GM23338 (cell line): ENCODE measurements around the gene EYS. TPM values are rescaled to one million over a fixed set of nuclear protein-coding genes. Genes with fewer than 3 reads are reported as not detected.

Experiments
- ATAC-seq: fragments of 200-7000 bp; cut with Tn5 transposase; 3 replicates; pipeline ENCODE4 v1.9.1; 2020
- DNase-seq: peaks from one replicate; pipeline ENCODE4 v3.0.0-alpha.2; 2015; ENCODE audit warnings: low spot score
- H2AFZ ChIP-seq: fragments of 200-600 bp; sonication (generic); 2 replicates; pipeline ENCODE4 v1.8.0; 2016; ENCODE audit warnings: antibody characterized with exemption, mild to moderate bottlenecking, moderate library complexity
- H3F3A ChIP-seq: fragments of 200-600 bp; sonication (generic); replicated peaks from 2 replicates; pipeline ENCODE4 v1.8.0; 2017; ENCODE audit warnings: antibody characterized with exemption, mixed run types, low read depth
- H3K27ac ChIP-seq: fragments of 200-600 bp; sonication (generic); 2 replicates; pipeline ENCODE4 v1.6.1; 2016; ENCODE audit warnings: low read depth
- H3K27me3 ChIP-seq: fragments of 200-600 bp; sonication (generic); 2 replicates; pipeline ENCODE4 v1.8.0; 2016; ENCODE audit warnings: mild to moderate bottlenecking, mixed run types, moderate library complexity; ENCODE audit not compliant: insufficient read depth
- H3K36me3 ChIP-seq: fragments of 200-600 bp; sonication (generic); 2 replicates; pipeline ENCODE4 v1.8.0; 2016; ENCODE audit warnings: mild to moderate bottlenecking; ENCODE audit not compliant: insufficient read depth
- H3K4me1 ChIP-seq: fragments of 200-600 bp; sonication (generic); 2 replicates; pipeline ENCODE4 v1.8.0; 2016; ENCODE audit warnings: mild to moderate bottlenecking, moderate library complexity; ENCODE audit not compliant: insufficient read depth
- H3K4me2 ChIP-seq: fragments of 200-600 bp; sonication (generic); 2 replicates; pipeline ENCODE4 v1.7.1; 2017; ENCODE audit warnings: mixed run types
- H3K4me3 ChIP-seq: fragments of 200-600 bp; sonication (generic); 2 replicates; pipeline ENCODE4 v1.6.1; 2016; ENCODE audit warnings: mixed run types
- H3K79me2 ChIP-seq: fragments of 200-600 bp; sonication (generic); replicated peaks from 2 replicates; pipeline ENCODE4 v1.8.0; 2017; ENCODE audit warnings: mild to moderate bottlenecking; ENCODE audit not compliant: insufficient read depth
- H3K9me2 ChIP-seq: fragments of 200-600 bp; sonication (generic); 2 replicates; pipeline ENCODE4 v1.8.0; 2017; ENCODE audit not compliant: insufficient read depth
- H4K20me1 ChIP-seq: fragments of 200-600 bp; sonication (generic); replicated peaks from 2 replicates; pipeline ENCODE4 v1.8.0; 2017; ENCODE audit warnings: mild to moderate bottlenecking; ENCODE audit not compliant: insufficient read depth
- H3K27ac Mint-ChIP-seq: 2 replicates; pipeline ENCODE4 v1.8.0; 2020; ENCODE audit warnings: inconsistent platforms, mild to moderate bottlenecking, moderate library complexity, mixed read lengths
- H3K27me3 Mint-ChIP-seq: 3 replicates; pipeline ENCODE4 v1.8.0; 2022; ENCODE audit warnings: low read depth, mild to moderate bottlenecking, moderate library complexity, mixed read lengths, inconsistent platforms; ENCODE audit not compliant: insufficient read depth, poor library complexity
- H3K36me3 Mint-ChIP-seq: 3 replicates; pipeline ENCODE4 v1.8.0; 2021; ENCODE audit warnings: low read depth, mild to moderate bottlenecking, inconsistent platforms, moderate library complexity, mixed read lengths
- H3K4me1 Mint-ChIP-seq: 3 replicates; pipeline ENCODE4 v1.8.0; 2020; ENCODE audit warnings: mild to moderate bottlenecking, inconsistent platforms, mixed read lengths
- H3K4me3 Mint-ChIP-seq: 3 replicates; pipeline ENCODE4 v1.8.0; 2021; ENCODE audit warnings: moderate library complexity, mild to moderate bottlenecking, inconsistent platforms, mixed read lengths
- H3K9me3 Mint-ChIP-seq: 3 replicates; pipeline ENCODE4 v1.8.0; 2020; ENCODE audit warnings: moderate library complexity, mild to moderate bottlenecking, inconsistent platforms, mixed read lengths
- CTCF ChIP-seq, 2 experiments: fragments of 200-600 bp in 1 of 2; sonication (generic) in 1 of 2; conservative IDR thresholded peaks; 2 replicates each; pipeline versions ENCODE4 v1.5.1 to v1.6.1; 2016 to 2017; ENCODE audit warnings: antibody characterized with exemption in 2 of 2, low read depth in 2 of 2, mild to moderate bottlenecking in 2 of 2, moderate library complexity in 1 of 2
- ETS1 ChIP-seq: IDR thresholded peaks from 2 replicates; pipeline ENCODE4 v1.6.1; 2016; ENCODE audit warnings: antibody characterized with exemption
- EZH2 ChIP-seq: fragments of 200-600 bp; sonication (generic); IDR thresholded peaks from one replicate; pipeline ENCODE4 v1.8.0; 2017; ENCODE audit warnings: antibody characterized with exemption, mild to moderate bottlenecking, low read depth; ENCODE audit not compliant: unreplicated experiment
- JUNB ChIP-seq: IDR thresholded peaks from one replicate; pipeline ENCODE4 v1.6.1; 2016; ENCODE audit warnings: antibody characterized with exemption; ENCODE audit not compliant: unreplicated experiment
- NANOG ChIP-seq: IDR thresholded peaks from 2 replicates; pipeline ENCODE4 v1.6.1; 2016; ENCODE audit warnings: antibody characterized with exemption, borderline replicate concordance
- POLR2AphosphoS5 ChIP-seq: IDR thresholded peaks from 2 replicates; pipeline ENCODE4 v1.6.1; 2016; ENCODE audit warnings: antibody characterized with exemption, low read depth
- REST ChIP-seq: IDR thresholded peaks from one replicate; pipeline ENCODE4 v1.6.1; 2018; ENCODE audit warnings: antibody characterized with exemption; ENCODE audit not compliant: unreplicated experiment
- ZNF114 ChIP-seq: fragments of 250-450 bp; sonication (Bioruptor Pico); IDR thresholded peaks from 2 replicates; pipeline ENCODE4 v1.5.0; 2020; ENCODE audit warnings: mild to moderate bottlenecking, moderate library complexity
- ZNF331 ChIP-seq: fragments of 250-450 bp; sonication (Bioruptor Pico); IDR thresholded peaks from 2 replicates; pipeline ENCODE4 v1.5.0; 2020; ENCODE audit warnings: low read depth, mild to moderate bottlenecking, moderate library complexity
- ZNF462 ChIP-seq: fragments of 250-450 bp; sonication (Bioruptor Pico); IDR thresholded peaks from 2 replicates; pipeline ENCODE4 v1.5.0; 2020; ENCODE audit warnings: mild to moderate bottlenecking, moderate library complexity
- polyA plus RNA-seq: library from polyadenylated mRNA; unstranded; fragments of >200 nt; fragmentation: Nextera tagmentation; extraction: Ambion mirVana; gene quantifications from 2 replicates; pipeline ENCODE4 v1.2.1, GENCODE V29; 2016
- total RNA-seq: library from RNA; depleted of rRNA; stranded (reverse); fragments of >200 nt; shearing (Covaris generic); gene quantifications from 2 replicates; pipeline ENCODE4 v1.2.3, GENCODE V29; 2014

Gene EYS
- total and polyA plus RNA-seq, 2 experiments from 2014 or later: 0.38 to 0.52 TPM

GRCh38 chr6:64225503-64225902 is 1481.5 kb downstream of the EYS start:
- no peaks in the 10 kb centered on the region for H3K79me2 ChIP-seq
- no peaks in the 10 kb centered on the region for H3K4me1 ChIP-seq
- H3F3A ChIP-seq: no peaks in the 10 kb centered on the region
- H2AFZ ChIP-seq: no peak overlapping the region
- Mint-ChIP-seq H3K4me1 (no peaks in the 10 kb centered on the region), H3K27me3 (no peaks in the 10 kb centered on the region), H3K9me3 (no peaks in the 10 kb centered on the region; the same call in 1 of the 3 replicates), H3K27ac (no peak overlapping the region), H3K4me3 (no peak overlapping the region), H3K36me3 (no peaks in the 10 kb centered on the region)
- no peaks in the 10 kb centered on the region for H3K36me3 ChIP-seq
- H3K9me2 ChIP-seq: no peaks in the 10 kb centered on the region; the same call in 1 of the 2 replicates
- no peak for TF ChIP-seq POLR2AphosphoS5
- DNase-seq (no peak), ATAC-seq (no peak)
- no peak overlapping the region for H3K4me3 ChIP-seq
- H3K27me3 ChIP-seq: no peaks in the 10 kb centered on the region
- no peak overlapping the region for H3K4me2 ChIP-seq
- H4K20me1 ChIP-seq: no peaks in the 10 kb centered on the region
- H3K27ac ChIP-seq: no peak overlapping the region

GRCh38 chr6:64224819-64225218 is 1482.2 kb downstream of the EYS start:
- H3K27me3 Mint-ChIP-seq: no peaks in the 10 kb centered on the region

More at GRCh38 chr6:64224819-64225218, 1482.2 kb downstream of the EYS start:
- DNase-seq (no peak), ATAC-seq (no peak)
- Histone ChIP-seq H3K4me2 (no peak overlapping the region), H3K27ac (no peak overlapping the region), H3K27me3 (no peaks in the 10 kb centered on the region), H3K4me3 (no peak overlapping the region), H3K4me1 (no peaks in the 10 kb centered on the region), H4K20me1 (no peaks in the 10 kb centered on the region), H3K36me3 (no peaks in the 10 kb centered on the region), H3F3A (no peaks in the 10 kb centered on the region), H3K9me2 (no peaks in the 10 kb centered on the region; the same call in 1 of the 2 replicates), H2AFZ (no peak overlapping the region), H3K79me2 (no peaks in the 10 kb centered on the region)
- Mint-ChIP-seq H3K4me3 (no peak overlapping the region), H3K9me3 (peaks cover under 1% of the 10 kb centered on the region; the same call in 2 of the 3 replicates), H3K4me1 (no peaks in the 10 kb centered on the region), H3K36me3 (no peaks in the 10 kb centered on the region), H3K27ac (no peak overlapping the region)
- TF ChIP-seq EZH2 (no peak), ZNF331 (CRISPR knock-in tag) (no peak), ZNF114 (CRISPR knock-in tag) (no peak), NANOG (no peak), REST (no peak), ETS1 (no peak), ZNF462 (CRISPR knock-in tag) (no peak), CTCF (conservative IDR thresholded peaks at IDR 0.05; ENCODE audit: low read depth in 2 of 2) (no peak), JUNB (no peak), POLR2AphosphoS5 (no peak)
